GM19193 (cell line): Measurements from ENCODE around the gene GIMAP2.

Experiments used
- POLR2A ChIP-seq: IDR thresholded peaks from 4 replicates; pipeline ENCODE4 v1.6.1; 2011; ENCODE audit not compliant: insufficient read depth, insufficient read length; ENCODE audit errors: extremely low read depth

GIMAP2 gene

DNA sequence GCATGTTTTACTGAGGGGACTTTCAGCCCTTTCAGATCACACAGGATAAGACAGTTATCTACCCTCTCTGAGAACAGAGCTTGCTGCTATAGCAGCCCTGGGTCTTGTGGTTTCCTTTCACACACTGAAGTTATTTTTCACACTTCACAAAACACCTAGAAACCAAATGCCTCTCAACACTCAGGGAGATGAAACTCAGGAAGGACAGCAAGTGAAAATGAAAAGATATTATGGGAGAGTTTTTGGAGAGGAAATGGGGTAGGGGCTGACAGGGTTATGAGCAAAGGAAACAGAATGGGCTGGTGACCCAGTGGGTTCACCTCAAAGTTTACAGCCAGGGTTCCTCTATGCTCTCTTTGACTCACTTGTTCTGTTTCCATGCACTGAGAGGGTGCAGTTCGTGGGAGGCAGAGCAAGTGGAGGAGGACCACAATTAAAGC is 17.0 kb upstream of the GIMAP2 start:
- TF ChIP-seq POLR2A: no peak

DNA sequence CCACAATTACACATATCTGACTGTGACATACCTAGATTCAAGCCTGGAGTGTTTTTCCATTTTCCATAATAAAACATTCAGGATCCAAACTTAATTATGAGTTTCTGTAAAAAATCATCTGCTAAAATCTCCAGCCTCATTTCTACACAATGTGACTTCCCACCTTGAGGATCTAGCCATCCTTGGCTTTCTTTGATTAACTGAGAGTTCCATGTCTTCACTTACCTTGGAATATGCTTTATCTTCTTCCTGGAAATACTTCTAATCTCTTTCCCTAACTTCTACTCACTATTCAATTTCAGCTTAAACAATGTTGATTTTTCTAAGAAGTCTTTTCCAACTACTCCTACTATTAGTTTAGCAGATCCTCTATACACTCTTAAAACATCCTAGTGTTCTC is 16.5 kb upstream of the GIMAP2 start:
- no peak for TF ChIP-seq POLR2A

GRCh38 chr7:150675714-150676113 is 9.8 kb upstream of the GIMAP2 start:
- TF ChIP-seq POLR2A: no peak

GRCh38 chr7:150686030-150686631 is 625 bp downstream of the GIMAP2 start:
- no peak for TF ChIP-seq POLR2A

- no peak for TF ChIP-seq POLR2A
These were observed 3.1 kb downstream of the GIMAP2 start for GRCh38 chr7:150688630-150689029.

GRCh38 chr7:150695654-150696053 is 10.1 kb downstream of the GIMAP2 start:
- TF ChIP-seq POLR2A: no peak

DNA sequence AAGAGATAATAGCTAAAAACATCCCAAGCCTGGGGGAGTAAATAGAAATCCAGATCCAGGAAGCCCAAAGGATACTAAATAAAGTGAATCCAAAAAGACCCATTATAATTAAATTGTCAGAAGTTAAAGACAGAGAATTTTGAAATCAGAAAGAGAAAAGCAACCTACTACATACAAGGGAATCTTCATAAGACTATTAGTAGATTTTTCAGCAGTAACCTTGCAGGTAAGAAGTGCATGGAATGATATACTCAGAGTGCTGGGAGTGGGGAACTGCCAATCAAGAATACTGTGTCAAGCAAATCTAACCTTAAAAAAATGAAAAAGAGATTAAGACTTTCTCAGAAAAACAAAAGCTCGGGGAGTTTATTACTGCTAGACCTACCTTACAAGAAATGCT is 17.7 kb downstream of the GIMAP2 start:
- no peak for TF ChIP-seq POLR2A

DNA sequence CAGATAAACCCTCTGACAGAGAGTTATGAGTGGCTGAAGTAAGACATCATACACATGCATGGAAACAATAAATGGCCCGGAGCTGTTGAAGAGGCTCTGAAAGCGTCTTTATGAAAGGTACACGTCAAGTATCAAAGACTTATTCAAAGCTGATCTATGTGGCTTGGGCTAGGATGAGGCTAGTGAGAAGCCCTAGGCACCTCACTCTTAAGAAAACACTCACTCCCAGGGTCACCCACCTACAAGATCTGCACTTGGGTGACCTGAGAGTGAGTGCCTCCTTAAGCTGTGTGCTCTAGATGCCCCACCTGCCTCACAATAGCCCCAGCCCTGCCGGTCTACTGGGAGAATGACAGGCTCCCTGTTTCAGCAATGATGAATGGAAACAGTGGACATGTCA is 29.8 kb downstream of the GIMAP2 start:
- TF ChIP-seq POLR2A: no peak

DNA sequence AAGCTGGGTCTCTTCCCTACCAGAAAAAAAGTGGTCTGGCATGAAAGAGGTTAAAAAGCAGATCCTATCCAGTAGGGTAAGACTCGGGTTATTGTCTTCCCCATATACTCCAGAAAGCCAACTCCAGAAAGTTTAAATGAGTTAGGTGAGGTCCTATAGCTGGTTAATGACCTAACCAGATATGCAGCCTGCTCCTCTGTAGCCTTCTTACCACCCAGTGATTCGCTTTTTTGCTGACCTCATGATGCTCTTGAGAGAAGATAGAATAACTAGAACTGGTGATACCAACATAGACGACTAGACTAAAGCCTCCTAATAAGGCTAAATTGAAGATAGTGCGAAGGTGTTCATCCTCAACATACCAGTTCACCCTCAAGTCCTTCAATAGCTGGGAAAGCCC is 30.2 kb downstream of the GIMAP2 start:
- TF ChIP-seq POLR2A: no peak

DNA sequence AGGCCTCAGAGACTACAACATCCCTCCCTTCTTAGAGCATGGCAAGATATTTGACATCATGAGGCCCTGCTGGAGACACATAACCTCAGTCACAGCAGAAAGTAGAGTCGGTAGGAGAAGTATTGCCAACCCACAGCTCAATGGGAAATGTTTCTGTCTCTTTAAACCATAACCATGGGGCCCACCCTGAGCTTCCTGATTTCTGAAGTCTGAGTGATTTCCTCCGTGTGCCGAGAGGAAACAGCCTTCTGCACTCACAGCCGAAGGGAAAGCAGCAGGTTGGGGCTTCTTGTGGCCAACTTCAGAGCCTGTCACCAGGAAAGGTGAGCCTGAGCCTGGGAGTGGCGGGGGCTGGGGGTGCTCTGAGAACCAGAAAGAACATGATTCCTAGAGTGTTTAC is 30.9 kb downstream of the GIMAP2 start, which contains the start of gene GIMAP1:
TSS of gene GIMAP1 (plus strand) at position 246 of the 400 bp plus-strand sequence. CDS start 2,435 bp downstream, outside the sequence.
- TF ChIP-seq POLR2A: no peak

DNA sequence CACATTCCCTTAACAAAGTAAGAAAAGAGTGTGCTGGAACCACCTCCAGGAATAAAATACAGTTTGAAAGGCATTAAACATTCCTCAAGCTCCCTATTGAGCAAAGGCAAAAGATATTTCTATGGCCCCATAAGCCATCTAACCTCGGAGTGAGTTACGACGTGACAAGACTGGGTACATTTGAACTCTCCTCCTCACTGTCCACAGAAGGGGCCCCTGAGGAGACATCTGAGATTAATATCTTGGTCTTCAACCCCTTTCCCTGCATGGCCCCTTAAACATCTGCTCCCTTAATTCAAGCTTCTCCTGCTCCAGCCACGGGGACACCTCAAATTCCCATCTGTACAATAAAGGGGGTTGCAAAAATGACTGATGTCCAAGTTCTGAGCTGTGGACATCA is 31.4 kb downstream of the GIMAP2 start:
- no peak for TF ChIP-seq POLR2A

DNA sequence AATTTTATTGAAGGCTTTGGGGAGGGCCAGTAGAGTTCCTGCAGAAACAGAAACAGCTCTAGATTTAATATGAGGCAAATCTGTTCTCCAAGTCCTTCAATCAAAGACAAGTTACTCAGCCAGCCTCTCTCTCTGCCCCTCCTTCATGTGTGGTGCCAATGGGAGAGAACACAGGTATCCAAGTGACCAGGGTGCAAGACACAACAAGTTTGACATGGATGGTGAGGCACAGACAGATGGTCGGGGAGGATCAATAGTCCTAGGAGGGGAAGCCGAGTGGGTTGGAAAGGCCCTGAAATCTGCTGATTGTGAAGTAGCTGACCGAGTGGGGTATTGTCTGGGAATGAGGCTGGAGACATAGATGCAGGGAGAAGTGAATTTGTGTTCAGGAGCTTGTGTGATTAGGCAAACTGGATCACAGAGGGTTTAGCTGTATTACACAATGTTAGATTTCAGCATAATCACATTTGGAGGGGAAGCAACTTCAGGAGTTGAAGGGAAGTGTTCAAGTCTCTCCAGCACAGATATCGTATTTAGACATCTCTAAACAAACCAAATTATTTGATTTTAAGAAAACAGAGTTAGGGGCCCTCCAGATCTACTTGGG is 32.4 kb downstream of the GIMAP2 start:
- TF ChIP-seq POLR2A: no peak

DNA sequence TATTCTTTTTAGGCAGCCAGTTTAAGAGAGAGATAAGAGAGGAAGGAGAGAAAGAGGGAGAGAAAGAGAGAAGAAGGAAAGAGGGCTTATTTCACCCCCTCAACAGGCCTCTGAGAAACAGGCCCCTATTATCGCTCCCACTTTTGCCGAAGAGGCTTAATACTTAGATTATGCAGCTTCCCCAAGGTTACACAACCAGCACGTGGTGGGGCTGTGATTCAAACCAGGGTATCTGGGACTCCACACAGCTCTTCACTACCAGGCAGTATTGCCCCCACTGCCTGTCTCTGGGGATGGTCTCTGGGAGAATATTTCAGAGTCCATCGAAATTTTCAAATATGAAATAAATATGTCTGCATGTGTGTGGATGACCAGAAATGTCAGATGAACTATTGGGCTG is 33.9 kb downstream of the GIMAP2 start:
- TF ChIP-seq POLR2A: no peak

- no peak for TF ChIP-seq POLR2A
These were observed 34.7 kb downstream of the GIMAP2 start for GRCh38 chr7:150719960-150720891.

- TF ChIP-seq POLR2A: no peak
These were observed 36.5 kb downstream of the GIMAP2 start for GRCh38 chr7:150721970-150722373.
